Kidney epithelial cell (primary cell): ENCODE results near the gene RO60. TPM values are rescaled to one million over a fixed set of nuclear protein-coding genes. Genes with fewer than 3 reads are reported as not detected.
"Not testable (repeated sequence)": the region's sequence is repeated elsewhere in the genome, so short reads cannot be mapped to it uniquely, and the experiment has no call there.

Experiments
- DNase-seq: peaks from one replicate; pipeline ENCODE4 v3.0.0-alpha.2; 2010; ENCODE audit warnings: low read depth
- H3K27me3 ChIP-seq: 2 replicates; pipeline ENCODE4 v1.6.0; 2011; ENCODE audit warnings: low read length; ENCODE audit not compliant: control insufficient read depth, insufficient read depth
- H3K36me3 ChIP-seq: 2 replicates; pipeline ENCODE4 v1.5.1; 2011; ENCODE audit warnings: low read length; ENCODE audit not compliant: control insufficient read depth, insufficient read depth
- H3K4me3 ChIP-seq: 2 replicates; pipeline ENCODE4 v1.5.1; 2011; ENCODE audit warnings: low read depth, mild to moderate bottlenecking, control low read depth, low read length
- total RNA-seq: library from RNA; depleted of rRNA; stranded (reverse); fragments of >200 nt; gene quantifications from 2 replicates; pipeline ENCODE4 v1.2.3, GENCODE V29; 2015
- TF ChIP-seq, protein P1 (sequence below): IDR thresholded peaks from 2 replicates; pipeline ENCODE4 v1.5.1; 2011; ENCODE audit warnings: mild to moderate bottlenecking, moderate library complexity, low read length, control low read depth, inconsistent platforms; ENCODE audit not compliant: insufficient read depth, poor library complexity, severe bottlenecking

The RO60 gene
- total RNA-seq, 1 donor from 2014 or later = 96.7 TPM

DNA sequence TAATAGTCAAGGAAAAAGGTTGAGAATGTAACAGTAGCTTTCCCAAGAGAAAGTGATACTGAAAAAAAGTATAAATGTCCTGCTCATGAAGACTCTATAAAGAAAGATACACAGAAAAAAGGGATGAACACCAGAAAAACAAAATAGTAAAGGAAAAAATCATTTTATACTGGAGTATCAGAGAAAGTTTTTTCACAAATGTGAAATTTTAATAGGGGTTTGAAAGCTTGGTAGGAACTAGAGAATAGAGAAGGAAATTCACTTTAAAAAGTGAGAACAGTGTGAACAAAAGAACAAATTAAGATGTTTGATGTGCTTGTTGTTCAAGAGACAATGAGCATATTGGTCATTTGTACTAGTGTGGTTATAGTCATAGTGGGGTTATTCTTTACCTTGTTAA, 25.8 kb upstream of the RO60 start:
- TF ChIP-seq, protein P1, sequence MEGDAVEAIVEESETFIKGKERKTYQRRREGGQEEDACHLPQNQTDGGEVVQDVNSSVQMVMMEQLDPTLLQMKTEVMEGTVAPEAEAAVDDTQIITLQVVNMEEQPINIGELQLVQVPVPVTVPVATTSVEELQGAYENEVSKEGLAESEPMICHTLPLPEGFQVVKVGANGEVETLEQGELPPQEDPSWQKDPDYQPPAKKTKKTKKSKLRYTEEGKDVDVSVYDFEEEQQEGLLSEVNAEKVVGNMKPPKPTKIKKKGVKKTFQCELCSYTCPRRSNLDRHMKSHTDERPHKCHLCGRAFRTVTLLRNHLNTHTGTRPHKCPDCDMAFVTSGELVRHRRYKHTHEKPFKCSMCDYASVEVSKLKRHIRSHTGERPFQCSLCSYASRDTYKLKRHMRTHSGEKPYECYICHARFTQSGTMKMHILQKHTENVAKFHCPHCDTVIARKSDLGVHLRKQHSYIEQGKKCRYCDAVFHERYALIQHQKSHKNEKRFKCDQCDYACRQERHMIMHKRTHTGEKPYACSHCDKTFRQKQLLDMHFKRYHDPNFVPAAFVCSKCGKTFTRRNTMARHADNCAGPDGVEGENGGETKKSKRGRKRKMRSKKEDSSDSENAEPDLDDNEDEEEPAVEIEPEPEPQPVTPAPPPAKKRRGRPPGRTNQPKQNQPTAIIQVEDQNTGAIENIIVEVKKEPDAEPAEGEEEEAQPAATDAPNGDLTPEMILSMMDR = no peak
- H3K36me3 ChIP-seq = no peaks in the 10 kb centered on the region
- no peak for DNase-seq
- no peaks in the 10 kb centered on the region for H3K27me3 ChIP-seq
- no peak overlapping the region for H3K4me3 ChIP-seq

DNA sequence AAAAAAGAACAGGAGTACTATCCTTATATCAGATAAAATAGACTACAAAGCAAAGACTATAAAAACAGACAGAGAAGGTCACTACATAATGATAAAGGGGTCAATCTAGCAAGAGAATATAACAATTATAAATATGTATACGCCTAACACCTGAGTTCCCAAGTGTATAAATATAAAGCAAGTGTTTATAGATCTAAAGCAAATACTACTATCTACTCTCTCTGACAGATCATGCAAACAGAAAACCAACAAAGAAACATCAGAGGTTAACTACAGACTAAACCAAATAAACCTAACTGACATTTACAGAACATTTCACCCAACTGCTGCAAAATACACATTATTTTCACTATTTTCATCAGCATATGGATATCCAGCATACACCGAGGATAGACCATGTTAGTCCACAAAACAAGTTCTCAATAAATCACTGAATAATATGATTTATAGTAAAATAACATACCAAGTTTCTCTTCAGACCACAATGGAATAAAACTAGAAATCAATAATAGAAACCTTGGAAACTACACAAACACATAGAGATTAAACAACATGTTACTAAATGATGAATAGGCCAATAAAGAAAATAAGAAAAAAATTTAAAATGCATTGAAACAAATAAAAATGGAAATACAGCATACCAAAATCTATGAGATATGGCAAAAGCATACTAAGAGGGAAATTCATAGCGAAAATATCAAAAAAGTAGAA, 22.9 kb upstream of the RO60 start:
- TF ChIP-seq, protein P1 = no peak
- Histone ChIP-seq H3K4me3 (no peak overlapping the region), H3K36me3 (no peaks in the 10 kb centered on the region), H3K27me3 (no peaks in the 10 kb centered on the region)
- DNase-seq = no peak

DNA sequence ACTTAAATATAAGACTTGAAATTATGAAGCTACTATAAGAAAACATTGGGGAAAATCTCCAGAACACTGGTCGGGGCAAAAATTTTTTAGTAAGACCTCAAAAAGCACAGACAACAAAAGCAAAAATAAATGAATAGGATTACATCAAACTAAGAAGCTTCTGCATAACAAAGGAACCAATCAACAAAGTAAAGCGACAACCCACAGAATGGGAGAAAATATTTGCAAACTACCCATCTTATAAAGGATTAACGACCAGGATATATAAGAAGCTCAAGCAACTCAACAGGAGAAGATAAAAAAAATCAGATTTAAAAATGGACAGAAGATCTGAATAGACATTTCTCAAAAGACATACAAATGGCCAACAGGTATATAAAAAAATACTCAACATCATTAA, 19.4 kb upstream of the RO60 start:
- TF ChIP-seq, protein P1 = no peak
- Histone ChIP-seq H3K36me3 (no peaks in the 10 kb centered on the region), H3K4me3 (no peak overlapping the region), H3K27me3 (no peaks in the 10 kb centered on the region)
- DNase-seq = no peak

DNA sequence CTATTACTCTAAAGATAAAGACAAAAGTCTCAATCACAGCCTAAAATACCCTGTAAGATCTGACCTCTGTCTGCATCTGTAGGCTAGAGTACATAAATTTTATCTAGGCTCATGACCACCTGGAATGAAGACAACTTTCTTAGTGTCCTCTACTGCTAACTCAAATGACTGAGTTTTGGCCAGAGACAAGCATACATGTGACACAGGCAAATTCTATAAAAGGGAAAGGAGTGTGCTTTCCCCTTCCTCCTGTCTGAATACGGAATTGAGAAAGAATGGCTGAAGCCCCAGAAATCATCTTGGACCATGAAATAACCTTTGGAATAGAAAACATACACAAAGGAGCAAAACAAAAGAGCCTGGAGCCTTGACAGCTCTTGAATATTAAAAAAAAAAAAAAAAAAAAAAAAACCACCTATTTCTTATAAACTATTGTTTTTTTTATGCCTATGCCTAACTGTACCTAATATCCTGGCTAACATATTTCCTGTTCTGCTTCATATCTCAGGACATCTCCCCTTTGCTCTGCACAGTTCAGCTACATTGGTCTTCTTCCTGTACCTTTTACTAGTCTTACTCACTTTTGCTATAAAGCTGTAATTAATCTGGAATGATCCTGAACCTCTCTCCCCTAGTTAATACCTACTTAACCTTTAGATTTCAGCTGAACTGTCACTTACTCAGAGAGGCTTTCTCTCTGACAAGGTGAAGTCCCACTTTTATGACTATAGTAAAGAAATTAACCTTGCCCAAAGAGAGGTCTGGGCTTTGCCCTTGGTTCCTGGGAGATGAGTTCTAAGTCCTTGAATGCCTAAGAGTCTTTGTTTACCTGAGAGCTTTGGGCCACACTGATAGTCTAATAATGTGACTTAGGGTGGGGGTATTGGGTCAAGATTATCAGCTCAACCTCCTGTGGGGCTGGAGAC, 16.4 kb upstream of the RO60 start:
- Histone ChIP-seq H3K4me3 (no peak overlapping the region), H3K27me3 (no peaks in the 10 kb centered on the region), H3K36me3 (no peaks in the 10 kb centered on the region)
- DNase-seq = no peak
- TF ChIP-seq, protein P1 = no peak

DNA sequence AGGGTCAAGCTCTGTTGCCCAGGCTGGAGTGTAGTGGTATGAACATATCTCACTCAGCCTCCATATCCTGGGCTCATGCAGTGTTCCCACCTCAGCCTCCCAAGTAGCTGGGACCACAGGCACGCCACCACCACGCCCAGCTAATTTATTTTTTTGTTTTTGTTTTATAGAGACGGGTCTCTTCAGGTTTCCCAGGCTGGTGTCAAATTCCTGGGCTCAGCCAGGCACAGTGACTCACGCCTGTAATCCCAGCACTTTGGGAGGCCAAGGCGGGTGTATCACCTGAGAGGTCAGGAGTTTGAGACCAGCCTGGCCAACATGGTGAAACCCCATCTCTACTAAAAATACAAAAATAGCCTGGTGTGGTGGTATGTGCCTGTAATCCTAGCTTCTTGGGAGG, 10.5 kb upstream of the RO60 start:
- not testable (repeated sequence) for H3K4me3 ChIP-seq, DNase-seq, H3K36me3 ChIP-seq, H3K27me3 ChIP-seq

DNA sequence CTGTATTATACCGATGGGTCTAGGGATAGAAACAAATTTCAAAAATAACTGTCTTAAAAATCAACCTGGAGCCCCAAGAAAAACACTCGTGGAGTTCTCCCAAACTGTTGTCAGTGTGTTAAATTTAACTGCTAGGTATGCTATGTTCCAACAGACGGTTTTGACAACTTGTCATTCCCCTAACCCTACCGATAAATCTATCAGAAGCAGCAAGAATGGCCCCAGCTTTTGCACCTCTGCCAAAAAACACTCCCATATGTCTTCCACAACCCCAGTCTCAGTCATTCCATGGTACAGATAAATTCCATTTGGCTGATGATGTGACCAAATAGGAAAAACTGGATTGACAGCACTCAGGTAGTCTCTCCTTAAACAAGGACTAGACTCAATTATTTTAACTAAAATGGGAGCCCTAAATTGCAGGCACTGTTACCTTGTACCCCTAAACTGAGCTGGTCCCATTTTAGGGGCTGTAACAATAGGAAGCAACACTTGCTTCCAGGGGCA, 5.2 kb upstream of the RO60 start:
- DNase-seq = no peak
- TF ChIP-seq, protein P1 = no peak
- Histone ChIP-seq H3K36me3 (no peaks in the 10 kb centered on the region), H3K4me3 (no peak overlapping the region), H3K27me3 (no peaks in the 10 kb centered on the region)
